Neutrophil (primary cell): Measurements from ENCODE around the gene SOD3.

Experiments
- H3K27ac ChIP-seq: fragments of 200-600 bp; sonication (generic); 2 replicates; pipeline ENCODE4 v1.5.1; 2016; ENCODE audit warnings: mild to moderate bottlenecking, moderate library complexity
- H3K27me3 ChIP-seq: fragments of 200-600 bp; sonication (generic); 2 replicates; pipeline ENCODE4 v1.6.0; 2016; ENCODE audit warnings: mild to moderate bottlenecking
- H3K36me3 ChIP-seq: fragments of 200-600 bp; sonication (generic); 2 replicates; pipeline ENCODE4 v1.5.1; 2017
- H3K4me1 ChIP-seq, 2 experiments: fragments of 200-600 bp in 1 of 2; sonication (generic) in 1 of 2; 1 replicate in 1 of 2; 2 replicates in 1 of 2; pipeline versions ENCODE4 v1.5.1 to v1.6.1; 2013 to 2016; ENCODE audit warnings: low read depth in 1 of 2, low read length in 1 of 2, mild to moderate bottlenecking in 1 of 2, moderate library complexity in 1 of 2; ENCODE audit not compliant: control insufficient read depth in 1 of 2, insufficient read depth in 1 of 2
- H3K4me3 ChIP-seq, 2 experiments: fragments of 200-600 bp in 1 of 2; sonication (generic) in 1 of 2; 1 replicate in 1 of 2; 2 replicates in 1 of 2; pipeline ENCODE4 v1.5.1; 2013 to 2016; ENCODE audit warnings: low read depth in 1 of 2, low read length in 1 of 2, mild to moderate bottlenecking in 1 of 2, moderate library complexity in 1 of 2
- H3K9me3 ChIP-seq: fragments of 200-600 bp; sonication (generic); 2 replicates; pipeline ENCODE4 v1.5.1; 2016
- CTCF ChIP-seq: fragments of 200-600 bp; sonication (generic); IDR thresholded peaks from 2 replicates; pipeline ENCODE4 v1.5.1; 2016; ENCODE audit warnings: antibody characterized with exemption

The SOD3 gene

GRCh38 chr4:24781999-24782745, 13.2 kb upstream of the SOD3 start:
- no peaks in the 10 kb centered on the region for H3K4me1 ChIP-seq
- no peak overlapping the region for H3K27ac ChIP-seq
- H3K4me3 ChIP-seq, result no peak overlapping the region
- H3K9me3 ChIP-seq, result no peaks in the 10 kb centered on the region
- no peaks in the 10 kb centered on the region for H3K27me3 ChIP-seq
- no peak for TF ChIP-seq CTCF
- no peaks in the 10 kb centered on the region for H3K36me3 ChIP-seq

- no peaks in the 10 kb centered on the region for H3K4me1 ChIP-seq
- TF ChIP-seq CTCF, result no peak
- no peaks in the 10 kb centered on the region for H3K36me3 ChIP-seq
- H3K4me3 ChIP-seq, result no peak overlapping the region
- H3K9me3 ChIP-seq, result no peaks in the 10 kb centered on the region
- no peaks in the 10 kb centered on the region for H3K27me3 ChIP-seq
- H3K27ac ChIP-seq, result no peak overlapping the region
Observed at GRCh38 chr4:24783506-24783905, 11.9 kb upstream of the SOD3 start.

- TF ChIP-seq CTCF, result no peak
- H3K4me3 ChIP-seq, result no peak overlapping the region
- no peaks in the 10 kb centered on the region for H3K4me1 ChIP-seq
- H3K27me3 ChIP-seq, result peaks cover 3% of the 10 kb centered on the region
- no peaks in the 10 kb centered on the region for H3K36me3 ChIP-seq
- H3K9me3 ChIP-seq, result no peaks in the 10 kb centered on the region
- no peak overlapping the region for H3K27ac ChIP-seq
Observed at GRCh38 chr4:24791043-24791442, 4.3 kb upstream of the SOD3 start.

- Histone ChIP-seq H3K27ac (no peak overlapping the region), H3K36me3 (no peaks in the 10 kb centered on the region), H3K4me1 (no peaks in the 10 kb centered on the region), H3K9me3 (no peaks in the 10 kb centered on the region), H3K27me3 (peaks cover 13% of the 10 kb centered on the region), H3K4me3 (no peak overlapping the region)
- no peak for TF ChIP-seq CTCF
Observed at GRCh38 chr4:24792552-24792951, 2.8 kb upstream of the SOD3 start.

GRCh38 chr4:24793219-24794005, 2.0 kb upstream of the SOD3 start:
- TF ChIP-seq CTCF, result no peak
- Histone ChIP-seq H3K36me3 (no peaks in the 10 kb centered on the region), H3K4me1 (no peaks in the 10 kb centered on the region), H3K4me3 (no peak overlapping the region), H3K9me3 (no peaks in the 10 kb centered on the region), H3K27me3 (peaks cover 22% of the 10 kb centered on the region), H3K27ac (no peak overlapping the region)
